Neural progenitor cell (in vitro differentiated cells): ENCODE data around the gene THRB.

Source experiments
- EZH2 ChIP-seq: fragments of 200-600 bp; sonication (generic); IDR thresholded peaks from 2 replicates; pipeline ENCODE4 v1.6.1; 2017; ENCODE audit warnings: antibody characterized with exemption, mild to moderate bottlenecking, moderate library complexity
- TF ChIP-seq, protein P1 (sequence below): fragments of 200-600 bp; sonication (generic); IDR thresholded peaks from 2 replicates; pipeline ENCODE4 v1.5.1; 2017; ENCODE audit warnings: antibody characterized with exemption, mild to moderate bottlenecking

GRCh38 chr3:24235121-24235520 lies 259.5 kb downstream of the THRB start:
- TF ChIP-seq, protein P1, sequence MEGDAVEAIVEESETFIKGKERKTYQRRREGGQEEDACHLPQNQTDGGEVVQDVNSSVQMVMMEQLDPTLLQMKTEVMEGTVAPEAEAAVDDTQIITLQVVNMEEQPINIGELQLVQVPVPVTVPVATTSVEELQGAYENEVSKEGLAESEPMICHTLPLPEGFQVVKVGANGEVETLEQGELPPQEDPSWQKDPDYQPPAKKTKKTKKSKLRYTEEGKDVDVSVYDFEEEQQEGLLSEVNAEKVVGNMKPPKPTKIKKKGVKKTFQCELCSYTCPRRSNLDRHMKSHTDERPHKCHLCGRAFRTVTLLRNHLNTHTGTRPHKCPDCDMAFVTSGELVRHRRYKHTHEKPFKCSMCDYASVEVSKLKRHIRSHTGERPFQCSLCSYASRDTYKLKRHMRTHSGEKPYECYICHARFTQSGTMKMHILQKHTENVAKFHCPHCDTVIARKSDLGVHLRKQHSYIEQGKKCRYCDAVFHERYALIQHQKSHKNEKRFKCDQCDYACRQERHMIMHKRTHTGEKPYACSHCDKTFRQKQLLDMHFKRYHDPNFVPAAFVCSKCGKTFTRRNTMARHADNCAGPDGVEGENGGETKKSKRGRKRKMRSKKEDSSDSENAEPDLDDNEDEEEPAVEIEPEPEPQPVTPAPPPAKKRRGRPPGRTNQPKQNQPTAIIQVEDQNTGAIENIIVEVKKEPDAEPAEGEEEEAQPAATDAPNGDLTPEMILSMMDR, result no peak
- TF ChIP-seq EZH2, result no peak
